NOMO-1 (cell line): ENCODE measurements around the gene KCNN3.
"Not testable (repeated sequence)": the region's sequence is repeated elsewhere in the genome, so short reads cannot be mapped to it uniquely, and the experiment has no call there.

ENCODE experiments used
- DNase-seq, 2 experiments: peaks; one replicate each; lab custom pipeline; 2025; ENCODE audit not compliant: unreplicated experiment in 2 of 2; lab: John Stamatoyannopoulos, UW

Gene KCNN3

DNA sequence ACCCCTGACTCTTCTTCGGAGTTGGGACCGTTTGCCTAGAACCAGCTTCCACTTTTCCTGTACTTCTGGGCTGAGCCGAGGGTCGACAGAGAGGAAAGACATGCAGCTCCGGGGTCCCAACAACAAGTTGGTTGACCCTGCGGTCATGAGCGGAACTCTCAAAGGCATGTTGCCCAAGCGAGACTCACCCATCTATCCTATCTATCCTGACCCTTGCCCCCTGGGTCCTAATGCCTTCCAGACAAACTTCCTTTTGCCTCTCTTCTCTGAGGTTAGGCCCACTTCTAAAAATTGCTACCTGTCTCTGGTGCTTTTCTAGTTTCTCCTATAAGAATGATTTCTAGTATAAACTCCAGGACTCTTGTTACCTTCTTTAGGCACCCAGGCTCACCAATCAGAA, 197.8 kb downstream of the KCNN3 start:
- DNase-seq, result not testable (repeated sequence)

DNA sequence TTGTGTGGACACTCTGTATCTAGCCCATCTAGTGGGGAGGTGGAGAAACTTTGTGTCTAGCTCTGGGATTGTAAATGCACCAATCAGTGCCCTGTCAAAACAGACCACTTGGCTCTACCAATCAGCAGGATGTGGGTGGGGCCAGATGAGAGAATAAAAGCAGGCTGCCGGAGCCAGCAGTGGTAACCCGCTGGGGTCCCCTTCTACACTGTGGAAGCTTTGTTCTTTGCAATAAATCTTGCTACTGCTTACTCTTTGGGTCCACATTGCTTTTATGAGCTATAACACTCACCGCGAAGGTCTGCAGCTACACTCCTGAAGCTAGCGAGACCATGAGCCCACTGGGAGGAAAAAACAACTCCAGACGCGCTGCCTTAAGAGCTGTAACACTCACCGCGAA, 198.7 kb downstream of the KCNN3 start:
- not testable (repeated sequence) for DNase-seq

DNA sequence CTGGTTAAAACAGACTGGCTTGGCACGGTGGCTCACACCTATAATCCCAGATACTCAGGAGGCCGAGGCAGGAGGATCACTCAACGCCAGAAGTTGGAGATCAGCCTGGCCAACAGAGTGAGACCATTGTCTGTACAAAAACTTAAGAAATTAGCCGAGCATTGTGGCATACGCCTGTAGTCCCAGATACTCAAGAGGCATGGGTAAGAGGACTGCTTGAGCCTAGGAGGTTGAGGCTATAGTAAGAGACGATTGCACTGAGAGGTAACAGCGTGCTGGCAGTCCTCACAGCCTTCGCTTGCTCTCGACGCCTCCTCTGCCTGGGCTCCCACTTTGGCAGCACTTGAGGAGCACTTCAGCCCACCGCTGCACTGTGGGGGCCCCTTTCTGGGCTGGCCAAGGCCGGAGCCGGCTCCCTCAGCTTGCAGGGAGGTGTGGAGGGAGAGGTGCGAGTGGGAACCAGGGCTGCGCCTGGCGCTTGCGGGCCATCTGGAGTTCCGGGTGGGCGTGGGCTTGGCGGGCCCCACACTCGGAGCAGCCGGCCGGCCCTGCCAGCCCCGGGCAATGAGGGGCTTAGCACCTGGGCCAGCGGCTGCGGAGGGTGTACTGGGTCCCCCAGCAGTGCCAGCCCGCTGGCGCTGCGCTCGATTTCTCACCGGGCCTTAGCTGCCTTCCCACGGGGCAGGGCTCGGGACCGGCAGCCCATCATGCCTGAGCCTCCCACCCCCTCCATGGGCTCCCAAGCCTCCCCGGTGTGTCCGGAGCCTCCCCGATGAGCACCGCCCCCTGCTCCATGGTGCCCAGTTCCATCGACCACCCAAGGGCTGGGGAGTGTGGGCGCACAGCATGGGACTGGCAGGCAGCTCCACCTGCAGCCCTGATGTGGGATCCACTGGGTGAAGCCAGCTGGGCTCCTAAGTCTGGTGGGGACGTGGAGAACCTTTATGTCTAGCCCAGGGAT, 199.5 kb downstream of the KCNN3 start:
- not testable (repeated sequence) for DNase-seq

DNA sequence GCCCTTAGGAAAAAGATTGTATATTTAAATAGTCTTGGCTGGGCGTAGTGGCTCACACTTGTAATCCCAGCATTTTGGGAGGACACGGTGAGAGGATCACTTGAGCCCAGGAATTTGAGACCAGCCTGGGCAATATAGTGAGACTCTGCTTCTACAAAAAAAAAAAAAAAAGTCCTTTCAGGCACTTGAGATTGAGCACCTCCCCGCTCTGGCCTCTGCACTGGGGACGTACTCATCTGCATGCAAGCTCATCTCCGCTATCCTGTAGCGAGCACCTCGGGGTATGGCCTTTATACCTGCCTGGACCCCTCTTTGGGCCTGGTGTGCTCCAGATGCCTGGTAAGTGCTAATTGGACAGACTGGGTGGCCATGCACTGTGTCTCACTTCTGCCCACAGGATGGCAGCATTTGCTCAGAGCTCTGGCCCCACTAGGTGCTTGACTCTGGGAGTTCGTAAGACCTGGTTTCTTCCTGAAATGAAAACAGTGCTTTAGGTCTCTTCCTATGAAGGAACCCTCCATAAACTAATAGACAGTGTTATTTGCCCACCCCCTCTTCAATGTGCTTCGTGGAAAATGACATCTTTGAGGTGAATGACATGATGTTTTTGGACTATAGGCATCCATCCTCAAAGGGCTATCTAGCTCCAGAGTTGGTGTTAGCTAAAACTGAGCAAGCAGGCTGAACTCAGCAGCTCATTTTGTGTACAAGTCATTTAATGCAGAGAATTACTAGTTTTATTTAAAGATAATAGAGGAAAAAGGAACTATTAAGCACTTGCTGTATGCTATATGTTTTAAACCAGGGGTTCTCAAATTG, 200.4 kb downstream of the KCNN3 start:
- peak; percentile 60 to 64 for DNase-seq

DNA sequence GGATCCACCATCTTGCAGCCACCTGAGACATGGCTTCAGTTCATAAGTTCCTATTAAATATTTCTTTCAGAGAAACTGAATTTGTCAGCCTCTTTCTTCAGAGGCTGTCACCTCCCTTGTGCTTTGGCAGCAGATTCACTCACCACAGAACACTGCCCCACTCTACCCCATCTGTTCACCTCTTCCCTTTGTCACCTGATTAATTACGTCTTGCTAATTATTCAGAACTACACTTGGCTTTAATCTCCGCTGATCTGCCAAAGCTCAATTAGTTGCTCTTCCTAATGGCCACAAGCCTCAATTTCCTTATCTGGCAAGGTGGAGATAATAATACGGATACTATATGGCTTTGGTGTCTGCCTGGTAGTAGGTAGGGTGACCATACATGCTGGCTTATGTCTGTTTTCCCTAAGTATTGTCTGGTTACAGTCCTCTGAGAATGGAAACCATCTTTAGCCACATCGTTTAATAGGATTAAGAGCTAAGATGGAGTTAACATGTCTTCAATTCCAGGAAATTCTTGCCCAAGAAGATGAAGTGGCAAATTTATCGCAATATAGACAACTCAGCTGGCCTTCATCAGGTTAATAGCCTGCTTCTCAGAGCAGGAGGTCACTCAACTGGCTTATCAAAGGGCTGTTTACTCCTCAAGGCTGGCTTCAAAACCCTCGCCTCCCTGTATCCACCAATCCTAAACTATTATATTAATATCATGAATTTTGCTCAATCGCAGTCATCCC, 203.9 kb downstream of the KCNN3 start:
- DNase-seq, result no peak

DNA sequence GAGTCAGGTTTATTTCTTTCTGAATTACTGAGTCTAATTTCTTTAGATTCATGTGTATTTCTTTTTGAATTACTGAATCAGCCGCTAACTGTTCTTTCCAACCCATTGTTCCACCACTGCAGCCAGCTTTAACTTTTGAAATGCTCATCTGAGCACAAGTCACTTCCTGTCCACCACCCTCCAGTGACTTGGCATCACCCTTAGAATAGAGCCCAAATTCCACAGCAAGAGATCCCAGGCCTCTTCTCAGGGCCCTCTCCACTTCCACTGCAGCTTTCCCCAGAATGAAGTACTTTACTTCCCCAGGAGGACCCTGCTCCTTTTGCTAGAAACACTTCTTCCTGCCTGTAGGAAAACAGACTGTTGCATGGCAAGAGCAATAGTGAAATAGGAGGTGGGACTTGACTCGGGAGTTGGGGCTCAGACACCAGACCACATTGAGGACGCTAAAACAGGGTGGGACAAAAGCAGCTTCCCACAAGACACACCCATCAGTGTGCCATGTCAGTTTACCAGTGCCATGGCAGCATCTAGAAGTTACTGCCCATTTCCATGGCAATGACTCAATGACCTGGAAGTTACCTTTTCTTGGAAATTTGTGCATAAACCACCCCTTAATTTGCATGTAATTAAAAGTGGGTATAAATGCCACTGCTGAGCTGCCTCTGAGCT, 205.6 kb downstream of the KCNN3 start:
- DNase-seq, result no peak

DNA sequence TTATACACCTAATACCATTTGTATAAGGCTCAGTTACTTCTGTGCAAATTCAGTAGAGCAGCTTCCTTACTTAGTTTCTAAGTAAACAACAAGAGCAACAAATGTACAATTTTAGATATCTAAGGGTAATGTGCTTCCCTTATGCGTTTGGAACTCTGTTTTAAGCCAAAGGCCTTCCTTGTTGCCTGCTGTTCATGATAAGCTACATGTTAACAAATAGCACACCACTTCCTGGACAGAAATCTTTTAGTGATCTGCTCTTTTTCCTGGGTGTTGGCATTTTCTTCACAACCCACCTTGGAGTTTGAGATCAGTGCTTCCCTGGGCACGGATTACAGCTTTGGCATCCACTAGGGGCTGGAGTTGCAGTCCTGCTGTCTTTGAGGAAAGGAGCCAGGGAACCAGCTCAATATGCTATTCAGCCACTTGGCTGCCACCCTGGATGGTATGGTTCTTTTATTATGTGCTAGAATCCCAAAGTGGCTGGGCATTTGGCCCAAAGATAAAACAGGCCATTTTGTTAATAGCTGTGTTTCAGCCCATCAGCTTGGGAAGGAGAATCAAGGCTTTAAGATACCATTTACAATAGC, 206.5 kb downstream of the KCNN3 start:
- no peak for DNase-seq

DNA sequence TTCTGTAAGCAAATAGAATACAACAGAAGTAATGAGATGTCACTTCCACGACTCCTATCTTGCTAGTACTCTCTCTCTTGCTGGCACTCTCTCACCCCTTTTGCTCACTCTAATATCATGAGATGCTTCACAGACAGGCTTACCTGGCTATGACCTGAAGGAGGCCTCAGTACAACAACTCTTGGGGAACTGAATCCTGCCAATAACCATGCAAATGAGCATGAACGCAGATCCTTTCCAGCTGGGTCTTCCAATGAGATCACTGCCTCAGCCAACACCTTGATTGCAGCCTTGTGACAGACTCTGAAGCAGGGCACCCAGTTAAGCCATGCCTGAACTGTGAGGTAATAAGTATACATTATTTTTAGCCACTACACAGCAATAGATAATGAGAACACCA, 209.0 kb downstream of the KCNN3 start:
- no peak for DNase-seq

DNA sequence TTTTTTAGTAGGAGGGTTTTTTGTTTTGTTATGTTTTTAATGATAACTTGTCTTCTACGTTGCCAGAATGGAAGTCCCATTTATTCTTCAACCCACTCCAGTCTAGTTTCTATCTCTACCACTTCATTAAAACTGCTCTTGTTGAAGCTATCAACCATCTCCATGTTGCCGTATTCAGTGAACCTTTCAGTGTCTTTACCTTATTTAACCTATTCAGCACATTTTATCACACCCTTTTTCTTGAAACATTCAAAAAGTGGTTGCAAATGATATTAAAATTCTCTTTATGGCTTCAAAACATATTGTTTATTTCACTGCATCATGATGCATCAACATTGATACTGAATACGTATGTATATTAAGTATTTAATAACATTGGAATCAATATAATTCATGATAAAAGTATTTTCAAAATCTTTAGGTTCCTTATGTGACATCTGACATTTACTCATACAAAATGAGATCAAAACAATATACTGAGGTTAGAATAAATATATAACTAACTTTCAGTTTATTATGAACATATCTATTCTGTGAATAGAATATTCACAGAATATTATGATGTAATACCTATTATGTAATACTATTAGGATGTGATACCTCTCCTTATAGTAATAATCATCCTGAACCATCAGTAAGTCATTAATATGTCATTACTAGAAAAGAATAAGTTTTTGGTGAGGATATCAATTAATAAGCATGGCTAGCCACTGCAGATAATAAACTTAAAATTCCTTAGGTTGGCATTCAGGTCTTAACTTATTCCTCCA, 210.1 kb downstream of the KCNN3 start:
- DNase-seq, result no peak

DNA sequence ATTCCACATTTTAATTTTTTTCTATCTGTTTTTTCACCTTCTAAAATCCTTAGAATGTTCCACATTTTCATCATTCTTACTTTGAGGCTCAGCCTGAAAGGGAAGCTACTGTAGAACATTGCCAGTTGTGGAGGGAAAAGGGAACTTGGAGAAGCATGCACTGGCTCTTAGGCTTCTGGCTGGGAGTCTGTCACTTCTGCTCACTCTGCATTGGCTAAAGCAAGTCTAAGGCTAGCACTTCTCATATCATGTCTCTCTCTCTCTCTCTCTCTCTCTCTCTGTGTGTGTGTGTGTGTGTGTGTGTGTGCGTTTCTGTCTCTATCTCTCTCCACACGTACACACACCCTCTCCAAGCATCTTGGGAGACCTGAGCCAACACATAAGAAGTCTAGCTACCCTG, 212.5 kb downstream of the KCNN3 start:
- DNase-seq, result peak; percentile 29 to 73

DNA sequence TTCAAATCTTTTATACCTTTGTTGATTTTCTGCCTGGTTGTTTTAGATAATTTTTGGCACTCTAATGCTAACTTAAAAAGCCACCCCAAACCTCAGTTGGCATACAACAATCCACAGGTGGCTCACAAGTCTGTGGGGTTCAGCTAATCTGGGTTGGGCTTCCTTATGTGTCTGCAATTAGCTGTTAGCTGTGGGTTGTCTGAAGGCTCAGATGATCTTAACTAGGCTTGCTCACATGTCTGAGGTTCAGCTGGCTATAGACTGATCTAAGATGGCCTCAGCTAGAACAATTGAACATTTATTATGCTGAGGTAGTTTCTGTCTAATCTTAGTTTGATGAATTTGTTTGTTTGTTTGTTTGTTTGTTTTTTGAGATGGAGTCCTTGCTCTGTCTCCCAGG, 217.2 kb downstream of the KCNN3 start:
- no peak for DNase-seq
